Measurements from ENCODE around the gene PAPOLG.
"Not testable (repeated sequence)": the region's sequence is repeated elsewhere in the genome, so short reads cannot be mapped to it uniquely, and the experiment has no call there.

Gene PAPOLG

GRCh38 chr2:60796573-60797509, 40.8 kb downstream of the PAPOLG start:
- H3K27ac ChIP-seq: no peak overlapping the region
- no peak for TF ChIP-seq CTCF (IDR thresholded peaks at IDR 0.05)
- no peak for TF ChIP-seq ZFX (IDR thresholded peaks at IDR 0.05; ENCODE audit: borderline replicate concordance)

- no peak overlapping the region for H3K27ac ChIP-seq
- TF ChIP-seq CTCF (IDR thresholded peaks at IDR 0.05) (no peak), ZFX (IDR thresholded peaks at IDR 0.05; ENCODE audit: borderline replicate concordance) (no peak)
Measured at GRCh38 chr2:60804473-60804872, 48.4 kb downstream of the PAPOLG start.

GRCh38 chr2:60806595-60806987, 50.5 kb downstream of the PAPOLG start:
- no peak overlapping the region for H3K27ac ChIP-seq
- TF ChIP-seq ZFX (IDR thresholded peaks at IDR 0.05; ENCODE audit: borderline replicate concordance): no peak

GRCh38 chr2:60806988-60807681, 51.1 kb downstream of the PAPOLG start:
- TF ChIP-seq ZFX (IDR thresholded peaks at IDR 0.05; ENCODE audit: borderline replicate concordance): no peak
- TF ChIP-seq CTCF (IDR thresholded peaks at IDR 0.05): no peak
- no peak overlapping the region for H3K27ac ChIP-seq

GRCh38 chr2:60808330-60808801, 52.3 kb downstream of the PAPOLG start:
- no peak for TF ChIP-seq ZFX (IDR thresholded peaks at IDR 0.05; ENCODE audit: borderline replicate concordance)
- no peak for TF ChIP-seq CTCF (IDR thresholded peaks at IDR 0.05)
- H3K27ac ChIP-seq: no peak overlapping the region

GRCh38 chr2:60811491-60812375, 55.7 kb downstream of the PAPOLG start:
- no peak for TF ChIP-seq ZFX (IDR thresholded peaks at IDR 0.05; ENCODE audit: borderline replicate concordance)
- no peak for TF ChIP-seq CTCF (IDR thresholded peaks at IDR 0.05)
- no peak overlapping the region for H3K27ac ChIP-seq

GRCh38 chr2:60817191-60817590, 61.1 kb downstream of the PAPOLG start:
- not testable (repeated sequence) for H3K27ac ChIP-seq
